Measurements from ENCODE around the gene IFI27. TPM values are rescaled to one million over a fixed set of nuclear protein-coding genes. Genes with fewer than 3 reads are reported as not detected.
A peak's percentile ranks its signal among the peaks of the same experiment; 100 is the strongest.

Gene IFI27
- polyA plus RNA-seq, 4 donors, result 9.3 to 1,277 (median 545) TPM

DNA sequence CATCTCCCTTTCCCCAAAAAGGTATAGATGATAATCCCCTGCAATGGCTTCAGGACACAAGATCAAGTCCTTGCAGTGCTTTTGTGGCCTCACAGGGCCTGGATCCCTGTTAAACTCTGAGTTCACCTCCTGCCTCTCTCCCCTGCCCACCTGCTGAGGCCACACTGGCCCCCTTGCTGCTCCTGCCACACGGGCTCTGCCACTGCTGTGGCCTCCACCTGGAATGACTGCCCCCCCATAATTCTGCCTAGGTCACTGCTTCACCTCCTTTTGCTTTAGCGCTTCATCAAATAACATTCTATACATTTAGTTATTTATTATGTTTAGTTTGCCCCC lies 653 bp upstream of the IFI27 start:
- H3K4me1 ChIP-seq (ENCODE audit: control insufficient read depth in 3 of 3, insufficient read depth in 2 of 3, low read depth in 1 of 3, low read length in 2 of 3), result peaks cover 3 to 12% (median 9%) of the 10 kb centered on the region in 3 donors
- 85 to 96% (median 90%) methylated on average over 2 of the region's 2 CpGs for WGBS, 3 donors
- H3K27ac ChIP-seq (ENCODE audit: low read depth in 1 of 3, low read length in 2 of 3), result peak overlapping the region in 1 of 3 donors; percentile 71
- no peaks in the 10 kb centered on the region for H3K36me3 ChIP-seq (ENCODE audit: control insufficient read depth in 3 of 3, insufficient read depth in 2 of 3, low read depth in 1 of 3, low read length in 3 of 3)
- no peak for FAIRE-seq
- no peaks in the 10 kb centered on the region for H3K27me3 ChIP-seq (ENCODE audit: control insufficient read depth in 3 of 3, insufficient read depth in 3 of 3, low read length in 3 of 3)
- no peak for DNase-seq
- H3K4me3 ChIP-seq (ENCODE audit: low read depth in 1 of 3, low read length in 3 of 3), result no peak overlapping the region
- H3K9me3 ChIP-seq (ENCODE audit: control insufficient read depth in 2 of 2, insufficient read depth in 1 of 2, low read depth in 1 of 2, low read length in 1 of 2), result no peaks in the 10 kb centered on the region

- Histone ChIP-seq H3K4me3 (ENCODE audit: low read depth in 1 of 3, low read length in 3 of 3) (peak overlapping the region in 2 of 3 donors; percentile 27 to 47), H3K9me3 (ENCODE audit: control insufficient read depth in 2 of 2, insufficient read depth in 1 of 2, low read depth in 1 of 2, low read length in 1 of 2) (no peaks in the 10 kb centered on the region), H3K27ac (ENCODE audit: low read depth in 1 of 3, low read length in 2 of 3) (peak overlapping the region in 2 of 3 donors; percentile 46 to 94), H3K27me3 (ENCODE audit: control insufficient read depth in 3 of 3, insufficient read depth in 3 of 3, low read length in 3 of 3) (no peaks in the 10 kb centered on the region), H3K36me3 (ENCODE audit: control insufficient read depth in 3 of 3, insufficient read depth in 2 of 3, low read depth in 1 of 3, low read length in 3 of 3) (no peaks in the 10 kb centered on the region), H3K4me1 (ENCODE audit: control insufficient read depth in 3 of 3, insufficient read depth in 2 of 3, low read depth in 1 of 3, low read length in 2 of 3) (peaks cover 3 to 19% (median 10%) of the 10 kb centered on the region in 3 donors)
- WGBS, 3 donors, result 66 to 71% (median 70%) methylated on average over 18 to 20 of the region's 20 CpGs
- DNase-seq (no peak), FAIRE-seq (no peak)
Observed at GRCh38 chr14:94111276-94112095, 950 bp downstream of the IFI27 start.

DNA sequence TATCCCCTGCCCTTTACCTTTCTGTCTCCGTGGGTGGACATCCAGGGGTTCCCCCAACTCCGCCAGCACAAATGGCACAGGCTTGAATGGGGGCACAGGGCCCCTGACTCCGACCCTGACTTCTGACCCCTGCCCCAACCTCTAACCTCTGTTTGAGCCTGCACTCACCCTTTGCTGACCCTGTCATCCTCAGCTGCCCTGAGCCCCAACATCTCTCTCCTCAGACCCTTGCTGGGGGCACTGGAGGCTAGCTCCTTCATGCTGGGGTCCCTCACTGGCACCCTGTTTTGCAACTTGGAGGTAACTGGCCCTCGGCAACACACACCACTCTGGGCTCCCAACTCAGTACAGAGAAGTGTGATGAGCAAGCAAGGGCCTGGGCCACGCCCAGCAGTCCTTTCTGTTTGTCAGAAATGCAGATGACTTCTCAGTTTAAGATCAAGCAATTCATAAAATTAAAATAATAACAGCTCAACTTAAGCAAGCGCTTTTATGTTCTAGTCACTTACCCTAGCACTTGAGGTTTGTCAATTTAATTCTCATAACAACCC lies 2.1 kb downstream of the IFI27 start:
- FAIRE-seq, result no peak
- 74 to 83% (median 79%) methylated on average over 6 of the region's 6 CpGs for WGBS, 3 donors
- peak overlapping the region in 1 of 3 donors; percentile 19 for H3K27ac ChIP-seq (ENCODE audit: low read depth in 1 of 3, low read length in 2 of 3)
- H3K4me3 ChIP-seq (ENCODE audit: low read depth in 1 of 3, low read length in 3 of 3), result no peak overlapping the region
- no peaks in the 10 kb centered on the region for H3K36me3 ChIP-seq (ENCODE audit: control insufficient read depth in 3 of 3, insufficient read depth in 2 of 3, low read depth in 1 of 3, low read length in 3 of 3)
- H3K27me3 ChIP-seq (ENCODE audit: control insufficient read depth in 3 of 3, insufficient read depth in 3 of 3, low read length in 3 of 3), result no peaks in the 10 kb centered on the region
- no peak for DNase-seq
- H3K9me3 ChIP-seq (ENCODE audit: control insufficient read depth in 2 of 2, insufficient read depth in 1 of 2, low read depth in 1 of 2, low read length in 1 of 2), result no peaks in the 10 kb centered on the region
- H3K4me1 ChIP-seq (ENCODE audit: control insufficient read depth in 3 of 3, insufficient read depth in 2 of 3, low read depth in 1 of 3, low read length in 2 of 3), result peaks cover 3 to 19% (median 10%) of the 10 kb centered on the region in 3 donors

GRCh38 chr14:94113073-94113472 lies 2.5 kb downstream of the IFI27 start:
- H3K4me1 ChIP-seq (ENCODE audit: control insufficient read depth in 3 of 3, insufficient read depth in 2 of 3, low read depth in 1 of 3, low read length in 2 of 3), result peaks cover 3 to 19% (median 10%) of the 10 kb centered on the region in 3 donors
- H3K27ac ChIP-seq (ENCODE audit: low read depth in 1 of 3, low read length in 2 of 3), result peak overlapping the region in 1 of 3 donors; percentile 13
- WGBS, 3 donors, result 48 to 63% (median 53%) methylated on average over 7 of the region's 7 CpGs
- DNase-seq (peak in 1 of 2 donors; percentile 25), FAIRE-seq (no peak)
- no peaks in the 10 kb centered on the region for H3K9me3 ChIP-seq (ENCODE audit: control insufficient read depth in 2 of 2, insufficient read depth in 1 of 2, low read depth in 1 of 2, low read length in 1 of 2)
- H3K36me3 ChIP-seq (ENCODE audit: control insufficient read depth in 3 of 3, insufficient read depth in 2 of 3, low read depth in 1 of 3, low read length in 3 of 3), result no peaks in the 10 kb centered on the region
- no peak overlapping the region for H3K4me3 ChIP-seq (ENCODE audit: low read depth in 1 of 3, low read length in 3 of 3)
- no peaks in the 10 kb centered on the region for H3K27me3 ChIP-seq (ENCODE audit: control insufficient read depth in 3 of 3, insufficient read depth in 3 of 3, low read length in 3 of 3)

DNA sequence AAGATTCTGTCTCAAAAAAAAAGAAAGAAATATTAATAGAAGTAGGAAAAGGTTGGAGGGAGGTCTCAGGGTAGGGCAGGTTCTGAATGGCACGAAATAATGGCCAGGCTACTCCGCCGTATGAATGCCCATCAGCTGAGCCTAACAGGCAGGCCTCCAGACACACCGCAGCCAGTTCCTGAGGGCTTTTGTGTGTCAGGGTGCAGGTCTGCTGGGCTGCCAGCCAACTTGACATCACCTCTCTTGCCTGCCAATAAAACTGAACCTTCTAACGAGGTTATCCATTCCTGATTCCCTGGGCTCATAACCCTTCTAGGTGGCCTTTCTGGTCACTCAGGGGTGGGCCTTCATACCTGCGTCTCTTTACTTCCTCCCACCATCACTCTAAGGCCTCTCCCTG lies 3.0 kb downstream of the IFI27 start:
- Histone ChIP-seq H3K4me1 (ENCODE audit: control insufficient read depth in 3 of 3, insufficient read depth in 2 of 3, low read depth in 1 of 3, low read length in 2 of 3) (peaks cover 3 to 23% (median 10%) of the 10 kb centered on the region in 3 donors), H3K9me3 (ENCODE audit: control insufficient read depth in 2 of 2, insufficient read depth in 1 of 2, low read depth in 1 of 2, low read length in 1 of 2) (no peaks in the 10 kb centered on the region), H3K27me3 (ENCODE audit: control insufficient read depth in 3 of 3, insufficient read depth in 3 of 3, low read length in 3 of 3) (no peaks in the 10 kb centered on the region), H3K4me3 (ENCODE audit: low read depth in 1 of 3, low read length in 3 of 3) (no peak overlapping the region), H3K27ac (ENCODE audit: low read depth in 1 of 3, low read length in 2 of 3) (peak overlapping the region in 1 of 3 donors; percentile 76), H3K36me3 (ENCODE audit: control insufficient read depth in 3 of 3, insufficient read depth in 2 of 3, low read depth in 1 of 3, low read length in 3 of 3) (no peaks in the 10 kb centered on the region)
- no peak for FAIRE-seq
- 39 to 49% (median 45%) methylated on average over 6 of the region's 6 CpGs for WGBS, 3 donors
- DNase-seq, result peak in 1 of 2 donors; percentile 44

GRCh38 chr14:94113908-94114588 lies 3.5 kb downstream of the IFI27 start:
- WGBS, 3 donors, result 68 to 77% (median 73%) methylated on average over 5 of the region's 5 CpGs
- FAIRE-seq (no peak), DNase-seq (no peak)
- Histone ChIP-seq H3K36me3 (ENCODE audit: control insufficient read depth in 3 of 3, insufficient read depth in 2 of 3, low read depth in 1 of 3, low read length in 3 of 3) (no peaks in the 10 kb centered on the region), H3K4me3 (ENCODE audit: low read depth in 1 of 3, low read length in 3 of 3) (no peak overlapping the region), H3K4me1 (ENCODE audit: control insufficient read depth in 3 of 3, insufficient read depth in 2 of 3, low read depth in 1 of 3, low read length in 2 of 3) (peaks cover 3 to 26% (median 10%) of the 10 kb centered on the region in 3 donors), H3K9me3 (ENCODE audit: control insufficient read depth in 2 of 2, insufficient read depth in 1 of 2, low read depth in 1 of 2, low read length in 1 of 2) (no peaks in the 10 kb centered on the region), H3K27ac (ENCODE audit: low read depth in 1 of 3, low read length in 2 of 3) (peak overlapping the region in 1 of 3 donors; percentile 76), H3K27me3 (ENCODE audit: control insufficient read depth in 3 of 3, insufficient read depth in 3 of 3, low read length in 3 of 3) (no peaks in the 10 kb centered on the region)

GRCh38 chr14:94114589-94115057 lies 4.1 kb downstream of the IFI27 start:
- H3K27ac ChIP-seq (ENCODE audit: low read depth in 1 of 3, low read length in 2 of 3), result peak overlapping the region in 1 of 3 donors; percentile 76
- no peak for DNase-seq
- H3K36me3 ChIP-seq (ENCODE audit: control insufficient read depth in 3 of 3, insufficient read depth in 2 of 3, low read depth in 1 of 3, low read length in 3 of 3), result no peaks in the 10 kb centered on the region
- H3K4me3 ChIP-seq (ENCODE audit: low read depth in 1 of 3, low read length in 3 of 3), result no peak overlapping the region
- 73 to 78% (median 74%) methylated on average over 5 of the region's 5 CpGs for WGBS, 3 donors
- peaks cover 0 to 2% (median 0%) of the 10 kb centered on the region in 3 donors for H3K27me3 ChIP-seq (ENCODE audit: control insufficient read depth in 3 of 3, insufficient read depth in 3 of 3, low read length in 3 of 3)
- H3K9me3 ChIP-seq (ENCODE audit: control insufficient read depth in 2 of 2, insufficient read depth in 1 of 2, low read depth in 1 of 2, low read length in 1 of 2), result peaks cover 0 to 4% of the 10 kb centered on the region in 2 donors
- H3K4me1 ChIP-seq (ENCODE audit: control insufficient read depth in 3 of 3, insufficient read depth in 2 of 3, low read depth in 1 of 3, low read length in 2 of 3), result peaks cover 3 to 26% (median 10%) of the 10 kb centered on the region in 3 donors
- no peak for FAIRE-seq

DNA sequence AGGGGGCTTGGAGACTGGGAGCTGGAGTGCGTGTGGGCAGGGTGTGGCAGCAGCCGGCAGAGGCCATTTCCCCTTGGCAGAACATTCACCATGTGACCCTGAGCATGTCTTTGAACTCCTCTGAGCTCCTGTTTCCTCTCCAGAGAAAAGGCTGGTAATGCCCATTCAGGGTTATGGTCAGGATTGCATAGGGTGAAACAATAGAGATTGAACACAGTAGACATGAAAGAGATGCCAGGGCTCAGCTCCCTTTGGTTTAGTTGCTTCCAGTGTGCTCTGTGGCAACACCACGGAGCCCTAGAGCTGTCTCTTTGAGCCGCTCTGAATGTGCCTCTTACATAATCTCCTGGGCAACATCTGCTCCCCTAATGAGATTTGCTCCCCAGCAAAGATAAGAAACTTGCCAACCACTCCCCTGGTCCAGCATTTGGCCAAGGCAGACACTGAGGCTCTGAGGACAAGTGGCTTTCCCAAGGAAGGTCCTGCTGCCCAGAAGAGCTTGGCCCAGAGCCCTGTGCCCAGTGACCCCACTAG lies 4.6 kb downstream of the IFI27 start:
- H3K4me3 ChIP-seq (ENCODE audit: low read depth in 1 of 3, low read length in 3 of 3), result no peak overlapping the region
- H3K27me3 ChIP-seq (ENCODE audit: control insufficient read depth in 3 of 3, insufficient read depth in 3 of 3, low read length in 3 of 3), result peaks cover 0 to 2% (median 0%) of the 10 kb centered on the region in 3 donors
- peaks cover 0 to 8% of the 10 kb centered on the region in 2 donors for H3K9me3 ChIP-seq (ENCODE audit: control insufficient read depth in 2 of 2, insufficient read depth in 1 of 2, low read depth in 1 of 2, low read length in 1 of 2)
- peak; percentile 46 to 48 for DNase-seq
- no peak for FAIRE-seq
- WGBS, 3 donors, result 14 to 35% (median 18%) methylated on average over 4 of the region's 4 CpGs
- H3K4me1 ChIP-seq (ENCODE audit: control insufficient read depth in 3 of 3, insufficient read depth in 2 of 3, low read depth in 1 of 3, low read length in 2 of 3), result peaks cover 3 to 26% (median 10%) of the 10 kb centered on the region in 3 donors
- no peaks in the 10 kb centered on the region for H3K36me3 ChIP-seq (ENCODE audit: control insufficient read depth in 3 of 3, insufficient read depth in 2 of 3, low read depth in 1 of 3, low read length in 3 of 3)
- H3K27ac ChIP-seq (ENCODE audit: low read depth in 1 of 3, low read length in 2 of 3), result peak overlapping the region in 1 of 3 donors; percentile 76

All from small intestine (tissue), 7 donors.